ENCODE measurements around the gene TRERF1.

TRERF1 gene

GRCh38 chr6:42423244-42423643, 28.5 kb downstream of the TRERF1 start:
- no peak for DNase-seq (ENCODE audit: low spot score)

- no peak for DNase-seq (ENCODE audit: low spot score)
Measured at GRCh38 chr6:42420741-42421140, 31.0 kb downstream of the TRERF1 start.

- DNase-seq (ENCODE audit: low spot score), result no peak
Measured at GRCh38 chr6:42419490-42420280, 32.0 kb downstream of the TRERF1 start.

- no peak for DNase-seq (ENCODE audit: low spot score)
Measured at GRCh38 chr6:42418724-42419123, 33.0 kb downstream of the TRERF1 start.

GRCh38 chr6:42417641-42418112, 34.0 kb downstream of the TRERF1 start:
- no peak for DNase-seq (ENCODE audit: low spot score)

- DNase-seq (ENCODE audit: low spot score), result no peak
Measured at GRCh38 chr6:42411406-42411805, 40.3 kb downstream of the TRERF1 start.

GRCh38 chr6:42410861-42411260, 40.9 kb downstream of the TRERF1 start:
- DNase-seq (ENCODE audit: low spot score), result no peak

GRCh38 chr6:42409581-42409980, 42.1 kb downstream of the TRERF1 start:
- DNase-seq (ENCODE audit: low spot score), result peak; percentile 22

GRCh38 chr6:42407379-42407778, 44.3 kb downstream of the TRERF1 start:
- no peak for DNase-seq (ENCODE audit: low spot score)

- no peak for DNase-seq (ENCODE audit: low spot score)
Measured at GRCh38 chr6:42406306-42407280, 45.1 kb downstream of the TRERF1 start.

GRCh38 chr6:42405021-42405420, 46.7 kb downstream of the TRERF1 start:
- DNase-seq (ENCODE audit: low spot score), result no peak

GRCh38 chr6:42404484-42404883, 47.2 kb downstream of the TRERF1 start:
- DNase-seq (ENCODE audit: low spot score), result no peak

GRCh38 chr6:42403831-42404230, 47.9 kb downstream of the TRERF1 start:
- no peak for DNase-seq (ENCODE audit: low spot score)

GRCh38 chr6:42403421-42403820, 48.3 kb downstream of the TRERF1 start:
- no peak for DNase-seq (ENCODE audit: low spot score)

- no peak for DNase-seq (ENCODE audit: low spot score)
Measured at GRCh38 chr6:42402184-42402583, 49.5 kb downstream of the TRERF1 start.

GRCh38 chr6:42401613-42401951, 50.1 kb downstream of the TRERF1 start:
- DNase-seq (ENCODE audit: low spot score), result no peak

GRCh38 chr6:42400886-42401612, 50.7 kb downstream of the TRERF1 start:
- DNase-seq (ENCODE audit: low spot score), result no peak

GRCh38 chr6:42400061-42400760, 51.5 kb downstream of the TRERF1 start:
- no peak for DNase-seq (ENCODE audit: low spot score)

GRCh38 chr6:42396720-42397119, 55.0 kb downstream of the TRERF1 start:
- DNase-seq (ENCODE audit: low spot score), result peak; percentile 30

- peak; percentile 22 for DNase-seq (ENCODE audit: low spot score)
Measured at GRCh38 chr6:42394881-42395620, 56.7 kb downstream of the TRERF1 start.

GRCh38 chr6:42394151-42394550, 57.6 kb downstream of the TRERF1 start:
- DNase-seq (ENCODE audit: low spot score), result no peak
